Measurements from ENCODE around the gene MRGPRF.

DNA sequence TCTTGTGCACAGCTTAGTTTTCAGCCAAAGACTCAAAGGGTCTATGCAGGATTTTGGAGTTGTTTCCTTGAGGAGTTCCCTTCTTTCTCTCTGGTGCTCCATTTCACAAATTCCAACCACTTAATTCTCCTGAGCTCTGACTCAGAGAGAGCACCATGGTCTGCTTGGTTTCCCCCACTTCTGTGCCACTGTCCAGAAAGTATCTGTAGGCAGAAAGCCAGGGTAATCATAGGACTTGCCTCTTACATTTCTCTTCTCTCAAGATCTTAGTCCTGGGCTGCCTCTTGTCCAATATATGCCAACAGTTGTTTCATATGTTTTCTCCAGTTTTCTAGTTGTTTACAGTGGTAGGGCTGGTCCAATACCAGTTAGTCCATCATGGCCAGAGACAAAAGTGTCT, 25.8 kb downstream of the MRGPRF start:
- TF ChIP-seq, protein P1, sequence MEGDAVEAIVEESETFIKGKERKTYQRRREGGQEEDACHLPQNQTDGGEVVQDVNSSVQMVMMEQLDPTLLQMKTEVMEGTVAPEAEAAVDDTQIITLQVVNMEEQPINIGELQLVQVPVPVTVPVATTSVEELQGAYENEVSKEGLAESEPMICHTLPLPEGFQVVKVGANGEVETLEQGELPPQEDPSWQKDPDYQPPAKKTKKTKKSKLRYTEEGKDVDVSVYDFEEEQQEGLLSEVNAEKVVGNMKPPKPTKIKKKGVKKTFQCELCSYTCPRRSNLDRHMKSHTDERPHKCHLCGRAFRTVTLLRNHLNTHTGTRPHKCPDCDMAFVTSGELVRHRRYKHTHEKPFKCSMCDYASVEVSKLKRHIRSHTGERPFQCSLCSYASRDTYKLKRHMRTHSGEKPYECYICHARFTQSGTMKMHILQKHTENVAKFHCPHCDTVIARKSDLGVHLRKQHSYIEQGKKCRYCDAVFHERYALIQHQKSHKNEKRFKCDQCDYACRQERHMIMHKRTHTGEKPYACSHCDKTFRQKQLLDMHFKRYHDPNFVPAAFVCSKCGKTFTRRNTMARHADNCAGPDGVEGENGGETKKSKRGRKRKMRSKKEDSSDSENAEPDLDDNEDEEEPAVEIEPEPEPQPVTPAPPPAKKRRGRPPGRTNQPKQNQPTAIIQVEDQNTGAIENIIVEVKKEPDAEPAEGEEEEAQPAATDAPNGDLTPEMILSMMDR (IDR thresholded peaks at IDR 0.05): no peak
- no peak for TF ChIP-seq POLR2A (IDR thresholded peaks at IDR 0.05)
